MCF 10A (cell line): ENCODE results near the gene FRAT2. TPM values are rescaled to one million over a fixed set of nuclear protein-coding genes. Genes with fewer than 3 reads are reported as not detected.
A peak's percentile ranks its signal among the peaks of the same experiment; 100 is the strongest.

Experiments
- BruUV-seq: library from RNA; stranded (reverse); fragments of 400-500 nt; replicated peaks from 2 replicates; lab custom pipeline; 2021; lab: Mats Ljungman, UMichigan
- CTCF ChIA-PET: fragments of 300-600 bp; sonication (Branson Sonifier 250); formaldehyde crosslinking; extraction: SDS; loops from one replicate; lab custom pipeline; 2021; ENCODE audit warnings: antibody characterized with exemption, inconsistent platforms; lab: Yijun Ruan, JAX
- POLR2A ChIA-PET: fragments of 300-600, 350-650 bp; sonication (Branson Sonifier 250); formaldehyde crosslinking; extraction: SDS; loops from one replicate; lab custom pipeline; 2020; ENCODE audit warnings: antibody characterized with exemption, inconsistent platforms; lab: Yijun Ruan, JAX
- DNase-seq: peaks from one replicate; pipeline ENCODE4 v3.0.0-alpha.2; 2018; ENCODE audit not compliant: unreplicated experiment
- H3K27ac Mint-ChIP-seq: one replicate; pipeline ENCODE4 v1.8.0; 2022; ENCODE audit warnings: mild to moderate bottlenecking, low read depth, mixed read lengths; ENCODE audit not compliant: unreplicated experiment
- H3K27me3 Mint-ChIP-seq: one replicate; pipeline ENCODE4 v1.8.0; 2022; ENCODE audit warnings: mixed read lengths; ENCODE audit not compliant: insufficient read depth, unreplicated experiment
- H3K36me3 Mint-ChIP-seq: one replicate; pipeline ENCODE4 v1.8.0; 2022; ENCODE audit warnings: mild to moderate bottlenecking, moderate library complexity, mixed read lengths; ENCODE audit not compliant: insufficient read depth, unreplicated experiment
- H3K4me1 Mint-ChIP-seq: one replicate; pipeline ENCODE4 v1.8.0; 2022; ENCODE audit warnings: mixed read lengths; ENCODE audit not compliant: insufficient read depth, unreplicated experiment
- H3K4me3 Mint-ChIP-seq: one replicate; pipeline ENCODE4 v1.8.0; 2022; ENCODE audit warnings: mild to moderate bottlenecking, moderate library complexity, mixed read lengths; ENCODE audit not compliant: unreplicated experiment
- H3K9me3 Mint-ChIP-seq: one replicate; pipeline ENCODE4 v1.8.0; 2022; ENCODE audit warnings: mixed read lengths; ENCODE audit not compliant: unreplicated experiment
- CTCF ChIP-seq: fragments of 200-600 bp; IDR thresholded peaks from one replicate; pipeline ENCODE4 v1.8.0; 2022; ENCODE audit warnings: antibody characterized with exemption, mild to moderate bottlenecking; ENCODE audit not compliant: unreplicated experiment
- intact Hi-C: fragments of 100-400 bp; cut with micrococcal nuclease; formaldehyde crosslinking; loops from 2 replicates; pipeline ENCODE4 v1.14.1; 2022
- total RNA-seq: library from RNA; stranded (reverse); gene quantifications from 2 replicates; pipeline ENCODE4 v1.2.3, GENCODE V29; 2022

FRAT2 gene
- total RNA-seq, 1 experiment from 2014 or later, result 11.4 TPM

- CTCF ChIA-PET, result interaction anchor here (0.7 kb wide), 1 partner anchor 24 kb away, joined by 3 read pairs; no protein-coding TSS in a partner anchor
- Mint-ChIP-seq H3K27ac (peak overlapping the region; percentile 98), H3K27me3 (no peaks in the 10 kb centered on the region), H3K36me3 (peaks cover 20% of the 10 kb centered on the region), H3K9me3 (no peaks in the 10 kb centered on the region), H3K4me1 (peaks cover 24% of the 10 kb centered on the region), H3K4me3 (peak overlapping the region; percentile 93)
- DNase-seq, result no peak
- no peak for TF ChIP-seq CTCF
- intact Hi-C loops, result no loop called here
- TSS peak; percentile 68 for BruUV-seq
- POLR2A ChIA-PET, result interaction anchor here (0.6 to 9.9 kb wide), 8 partner anchors 13 to 354 kb away, joined by 3 to 158 read pairs (median 21); partner anchors contain the start of genes AVPI1, FRAT1 and RRP12
Observed at GRCh38 chr10:97335188-97335619, 675 bp upstream of the FRAT2 start.

- Mint-ChIP-seq H3K4me1 (peaks cover 30% of the 10 kb centered on the region), H3K9me3 (no peaks in the 10 kb centered on the region), H3K4me3 (peak overlapping the region; percentile 93), H3K27me3 (no peaks in the 10 kb centered on the region), H3K36me3 (peaks cover 34% of the 10 kb centered on the region), H3K27ac (peak overlapping the region; percentile 97)
- TF ChIP-seq CTCF, result no peak
- DNase-seq, result peak; percentile 50
- BruUV-seq, result no TSS peak
- intact Hi-C loops, result loop anchor here (1.0 to 2.0 kb wide), 4 partner anchors 15 to 261 kb away; partner anchors contain the start of genes ARHGAP19 and FRAT1
- POLR2A ChIA-PET, result interaction anchor here (0.5 to 9.9 kb wide), 28 partner anchors 8 to 354 kb away, joined by 3 to 158 read pairs (median 4); partner anchors contain the start of genes ARHGAP19, AVPI1, FRAT1 and RRP12
- CTCF ChIA-PET, result interaction anchor here (0.5 to 6.8 kb wide), 20 partner anchors 9 to 368 kb away, joined by 3 to 55 read pairs (median 4); partner anchors contain the start of genes FRAT1 and RRP12
Observed at GRCh38 chr10:97333601-97334369, 744 bp downstream of the FRAT2 start.

- H3K4me3 Mint-ChIP-seq, result peak overlapping the region; percentile 93
- H3K27me3 Mint-ChIP-seq, result no peaks in the 10 kb centered on the region
- DNase-seq, result peak; percentile 59
- no TSS peak for BruUV-seq
- ChIA-PET POLR2A (interaction anchor here (0.5 to 9.9 kb wide), 26 partner anchors 8 to 354 kb away, joined by 3 to 158 read pairs (median 4); partner anchors contain the start of genes ARHGAP19, AVPI1, FRAT1 and RRP12), CTCF (interaction anchor here (0.5 to 6.8 kb wide), 22 partner anchors 8 to 369 kb away, joined by 3 to 55 read pairs (median 4); partner anchors contain the start of genes FRAT1 and RRP12)
- intact Hi-C loops, result loop anchor here (1.0 to 2.0 kb wide), 4 partner anchors 14 to 260 kb away; partner anchors contain the start of genes ARHGAP19 and FRAT1
- H3K4me1 Mint-ChIP-seq, result peaks cover 30% of the 10 kb centered on the region
- no peaks in the 10 kb centered on the region for H3K9me3 Mint-ChIP-seq
- TF ChIP-seq CTCF, result no peak
- peak overlapping the region; percentile 97 for H3K27ac Mint-ChIP-seq
- peaks cover 40% of the 10 kb centered on the region for H3K36me3 Mint-ChIP-seq
Observed at GRCh38 chr10:97333351-97333600, 1.3 kb downstream of the FRAT2 start.
